ENCODE data around the gene SETD3.

SETD3 gene

DNA sequence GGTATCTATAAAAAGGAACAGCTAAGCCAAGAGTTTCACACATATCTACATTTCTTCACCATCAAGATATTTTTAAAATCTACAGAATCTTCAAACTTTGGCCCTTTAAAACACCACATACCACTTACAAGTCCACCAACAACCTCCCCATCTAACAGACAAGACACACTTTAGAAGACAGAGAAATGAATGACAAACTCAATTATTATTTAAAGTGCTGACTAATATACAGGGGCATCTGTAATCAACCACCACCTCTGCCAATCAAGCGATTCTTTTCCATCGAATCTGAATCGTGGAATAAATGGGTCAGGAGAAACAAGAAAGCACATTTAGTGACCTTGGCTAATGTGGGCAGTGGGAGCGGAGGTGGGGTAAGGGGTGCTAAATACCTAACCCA, 7.7 kb downstream of the SETD3 start:
- ChIA-PET POLR2A (no interaction called here), CTCF (no interaction called here)
- TF ChIP-seq, protein P1, sequence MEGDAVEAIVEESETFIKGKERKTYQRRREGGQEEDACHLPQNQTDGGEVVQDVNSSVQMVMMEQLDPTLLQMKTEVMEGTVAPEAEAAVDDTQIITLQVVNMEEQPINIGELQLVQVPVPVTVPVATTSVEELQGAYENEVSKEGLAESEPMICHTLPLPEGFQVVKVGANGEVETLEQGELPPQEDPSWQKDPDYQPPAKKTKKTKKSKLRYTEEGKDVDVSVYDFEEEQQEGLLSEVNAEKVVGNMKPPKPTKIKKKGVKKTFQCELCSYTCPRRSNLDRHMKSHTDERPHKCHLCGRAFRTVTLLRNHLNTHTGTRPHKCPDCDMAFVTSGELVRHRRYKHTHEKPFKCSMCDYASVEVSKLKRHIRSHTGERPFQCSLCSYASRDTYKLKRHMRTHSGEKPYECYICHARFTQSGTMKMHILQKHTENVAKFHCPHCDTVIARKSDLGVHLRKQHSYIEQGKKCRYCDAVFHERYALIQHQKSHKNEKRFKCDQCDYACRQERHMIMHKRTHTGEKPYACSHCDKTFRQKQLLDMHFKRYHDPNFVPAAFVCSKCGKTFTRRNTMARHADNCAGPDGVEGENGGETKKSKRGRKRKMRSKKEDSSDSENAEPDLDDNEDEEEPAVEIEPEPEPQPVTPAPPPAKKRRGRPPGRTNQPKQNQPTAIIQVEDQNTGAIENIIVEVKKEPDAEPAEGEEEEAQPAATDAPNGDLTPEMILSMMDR (IDR thresholded peaks at IDR 0.05; ENCODE audit: control extremely low read depth, extremely low read depth, low read depth, missing control alignments), result no peak
- no peak for DNase-seq (ENCODE audit: extremely low spot score)

DNA sequence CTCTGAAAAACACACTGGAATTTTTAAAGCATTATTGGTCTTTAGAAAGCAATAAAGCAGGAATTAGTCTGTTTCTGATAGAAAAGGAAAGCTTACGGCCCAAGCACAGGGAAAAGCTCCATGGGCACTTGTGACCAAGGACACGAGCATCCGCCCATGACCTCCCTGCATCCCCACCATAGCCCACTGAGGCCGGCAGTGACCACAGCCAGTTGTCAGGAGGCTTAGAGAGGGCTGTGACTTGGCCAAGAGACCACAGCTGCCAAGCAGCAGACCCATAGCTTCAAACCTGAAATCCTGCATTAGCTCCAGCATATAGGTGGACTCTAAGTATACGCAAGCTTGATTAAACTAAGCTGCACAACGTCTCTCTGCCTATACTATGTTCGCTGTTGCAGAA, 8.9 kb downstream of the SETD3 start:
- POLR2A ChIA-PET, result no interaction called here
- TF ChIP-seq, protein P1 (IDR thresholded peaks at IDR 0.05; ENCODE audit: control extremely low read depth, extremely low read depth, low read depth, missing control alignments), result no peak
- DNase-seq (ENCODE audit: extremely low spot score), result no peak
- CTCF ChIA-PET, result interaction anchor here (0.8 to 1.0 kb wide), 2 partner anchors 9 to 21 kb away, joined by 3 to 4 read pairs; partner anchors contain the start of genes CCNK and SETD3

DNA sequence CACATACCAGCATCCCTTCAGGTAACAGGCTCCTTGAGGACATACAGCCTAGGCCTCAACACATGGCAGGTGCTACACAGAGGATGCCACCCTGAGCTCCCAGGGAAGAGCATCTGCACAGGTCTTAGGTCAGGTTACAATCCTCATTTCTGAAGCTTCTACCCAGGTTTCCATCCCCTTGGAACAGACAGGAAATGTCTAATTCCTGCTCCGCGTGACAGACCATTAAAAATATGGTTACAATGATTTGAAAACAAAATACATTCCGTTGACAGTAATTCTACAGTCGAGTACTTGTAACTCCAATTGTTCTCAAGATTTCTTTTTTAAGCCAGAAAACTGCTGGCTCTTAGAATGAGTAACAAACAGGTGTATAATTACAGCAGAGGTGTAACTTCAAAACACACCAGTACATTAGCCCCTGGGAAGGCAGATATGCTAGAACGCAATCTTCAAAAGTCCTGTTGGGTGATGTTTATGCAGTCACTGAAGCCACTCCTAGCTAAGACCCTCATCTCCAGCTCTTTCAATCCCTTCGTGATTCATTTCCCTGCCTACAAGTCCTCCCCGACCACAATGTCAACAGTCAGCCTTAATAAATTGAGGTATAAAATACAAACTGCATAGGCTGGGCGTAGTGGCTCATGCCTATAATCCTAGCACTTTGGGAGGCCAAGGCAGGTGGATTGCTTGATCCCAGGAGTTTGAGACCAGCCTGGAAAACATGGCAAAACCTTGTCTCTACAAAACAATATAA, 11.6 kb downstream of the SETD3 start:
- TF ChIP-seq, protein P1 (IDR thresholded peaks at IDR 0.05; ENCODE audit: control extremely low read depth, extremely low read depth, low read depth, missing control alignments), result no peak
- CTCF ChIA-PET, result interaction anchor here (1.5 kb wide), 1 partner anchor 53 kb away, joined by 3 read pairs; no protein-coding TSS in a partner anchor
- POLR2A ChIA-PET, result no interaction called here
- DNase-seq (ENCODE audit: extremely low spot score), result no peak

DNA sequence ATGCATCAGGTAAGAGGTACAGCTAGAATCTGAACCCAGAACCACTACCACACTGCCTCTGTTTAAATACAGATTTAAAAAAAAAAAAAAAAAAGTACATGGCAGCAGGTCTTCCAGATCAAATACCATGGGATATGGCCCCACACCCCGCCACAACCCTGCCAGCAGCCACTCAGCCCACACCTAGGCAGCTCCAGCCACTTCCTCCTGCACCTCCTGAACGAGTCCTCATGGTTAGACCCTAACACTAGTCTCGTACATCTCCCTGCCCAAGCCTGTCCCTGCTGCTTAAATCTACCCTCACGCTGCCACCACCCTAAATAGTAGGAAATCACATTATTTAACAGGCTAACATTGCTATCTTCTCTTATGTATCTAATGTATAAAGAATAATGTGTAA, 12.6 kb downstream of the SETD3 start:
- DNase-seq (ENCODE audit: extremely low spot score), result no peak
- POLR2A ChIA-PET, result interaction anchor here (0.6 kb wide), 1 partner anchor 18 kb away, joined by 4 read pairs; no protein-coding TSS in a partner anchor

DNA sequence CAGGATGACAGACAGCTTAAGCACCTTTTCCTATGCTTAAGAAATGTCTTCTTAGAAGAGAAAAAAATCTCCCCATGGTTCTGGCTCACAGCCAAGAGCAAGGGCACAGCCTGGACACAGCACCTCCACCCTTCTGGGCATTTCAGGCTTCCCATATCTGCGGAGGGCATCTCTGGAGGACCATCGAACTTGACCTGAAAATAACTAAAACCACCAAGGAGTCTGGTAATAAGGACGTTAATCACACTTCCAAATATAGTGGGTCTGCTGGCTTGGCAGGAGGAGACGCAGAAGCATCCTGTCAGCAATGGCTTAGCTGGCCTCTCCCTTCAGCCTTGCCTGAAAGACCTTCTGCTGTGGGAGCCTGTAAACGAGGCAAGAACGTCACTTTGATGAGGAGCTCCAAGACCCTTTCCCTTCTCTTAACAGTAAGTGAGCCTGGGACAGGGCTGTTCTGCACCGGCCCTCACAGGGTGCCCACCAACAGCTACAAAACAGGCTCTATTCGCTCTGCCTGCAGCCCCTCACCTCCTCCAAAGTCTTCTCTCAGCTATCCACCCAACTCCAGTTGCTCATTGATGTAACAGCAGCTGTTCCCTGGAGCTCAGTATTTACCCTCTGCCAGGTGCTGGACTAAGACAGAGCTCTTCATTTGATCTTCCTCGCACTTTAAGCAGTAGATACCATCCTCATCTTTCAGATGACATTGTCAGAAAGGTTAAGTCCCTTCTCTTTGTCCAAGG, 13.2 kb downstream of the SETD3 start:
- CTCF ChIA-PET, result no interaction called here
- no peak for DNase-seq (ENCODE audit: extremely low spot score)
- TF ChIP-seq, protein P1 (IDR thresholded peaks at IDR 0.05; ENCODE audit: control extremely low read depth, extremely low read depth, low read depth, missing control alignments), result no peak
- POLR2A ChIA-PET, result interaction anchor here (0.6 kb wide), 1 partner anchor 17 kb away, joined by 4 read pairs; no protein-coding TSS in a partner anchor

More for the DNA sequence above, 12.6 kb downstream of the SETD3 start:
- TF ChIP-seq, protein P1 (IDR thresholded peaks at IDR 0.05; ENCODE audit: control extremely low read depth, extremely low read depth, low read depth, missing control alignments), result no peak
- CTCF ChIA-PET, result no interaction called here

DNA sequence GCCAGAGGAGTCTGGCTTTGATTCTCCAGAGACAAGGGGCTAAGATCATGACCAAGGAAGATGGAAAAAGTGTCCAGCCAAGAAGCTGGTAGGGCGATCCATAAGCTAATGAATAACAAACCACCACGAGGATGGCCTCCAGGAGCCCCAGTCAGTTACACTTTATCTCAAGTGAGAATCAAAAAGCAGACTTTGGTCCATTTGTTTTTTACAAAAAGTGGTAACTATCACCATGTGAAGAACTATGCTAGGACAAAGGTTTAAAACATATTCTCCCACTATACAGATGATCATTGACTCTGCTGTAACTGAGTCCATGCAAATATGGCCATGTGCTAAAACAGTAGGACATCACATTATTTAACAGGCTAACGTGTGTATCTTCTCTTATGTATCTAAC, 13.9 kb downstream of the SETD3 start:
- POLR2A ChIA-PET, result no interaction called here
- TF ChIP-seq, protein P1 (IDR thresholded peaks at IDR 0.05; ENCODE audit: control extremely low read depth, extremely low read depth, low read depth, missing control alignments), result no peak
- CTCF ChIA-PET, result no interaction called here
- no peak for DNase-seq (ENCODE audit: extremely low spot score)

All from GM10248 (cell line).